Fibroblast of villous mesenchyme (primary cell): Measurements from ENCODE around the gene IREB2. TPM values are rescaled to one million over a fixed set of nuclear protein-coding genes. Genes with fewer than 3 reads are reported as not detected.

Source experiments
- DNase-seq: peaks from one replicate; pipeline ENCODE4 v3.0.0-alpha.2; 2010; ENCODE audit warnings: low read depth
- H3K4me3 ChIP-seq: 2 replicates; pipeline ENCODE4 v1.5.1; 2011; ENCODE audit warnings: low read depth, mild to moderate bottlenecking, low read length
- CTCF ChIP-seq: IDR thresholded peaks from 2 replicates; pipeline ENCODE4 v1.5.1; 2012; ENCODE audit warnings: low read depth, mild to moderate bottlenecking, low read length; ENCODE audit not compliant: insufficient read depth
- total RNA-seq: library from RNA; depleted of rRNA; stranded (reverse); fragments of >200 nt; gene quantifications from 2 replicates; pipeline ENCODE4 v1.2.3, GENCODE V29; 2012

IREB2 gene
- total RNA-seq, 1 donor, result 38.9 TPM

GRCh38 chr15:78456426-78456825, 18.4 kb downstream of the IREB2 start:
- no peak for TF ChIP-seq CTCF
- no peak for DNase-seq

DNA sequence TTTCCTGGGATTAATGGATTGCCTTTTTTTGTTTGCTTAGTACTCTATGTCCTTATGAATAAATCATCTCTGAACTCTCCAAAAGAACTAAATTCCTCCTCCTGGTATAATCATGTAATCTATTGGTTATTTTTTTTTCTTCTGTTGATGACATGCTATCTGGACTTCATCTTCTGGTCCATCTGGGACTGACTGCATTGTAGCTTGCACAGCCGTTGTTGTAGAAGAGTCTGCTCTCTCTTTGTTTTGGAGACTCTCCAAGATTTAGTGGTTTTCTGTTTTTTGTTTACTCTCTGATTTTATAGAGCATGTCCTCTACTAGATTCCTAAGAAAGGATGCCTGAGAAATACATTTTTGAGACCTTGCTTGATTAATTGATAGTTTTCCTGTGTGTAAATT, 19.1 kb downstream of the IREB2 start:
- H3K4me3 ChIP-seq, result no peak overlapping the region
- TF ChIP-seq CTCF, result no peak
- peak; percentile 94 for DNase-seq

More at GRCh38 chr15:78456426-78456825, 18.4 kb downstream of the IREB2 start:
- no peak overlapping the region for H3K4me3 ChIP-seq

- DNase-seq, result no peak
- TF ChIP-seq CTCF, result no peak
- no peak overlapping the region for H3K4me3 ChIP-seq
These were observed 22.7 kb downstream of the IREB2 start for GRCh38 chr15:78460737-78461136.

GRCh38 chr15:78461171-78461888, 23.3 kb downstream of the IREB2 start:
- no peak for TF ChIP-seq CTCF
- DNase-seq, result peak; percentile 44

GRCh38 chr15:78469031-78469430, 31.0 kb downstream of the IREB2 start:
- no peak for DNase-seq
- no peak overlapping the region for H3K4me3 ChIP-seq
- no peak for TF ChIP-seq CTCF

More at GRCh38 chr15:78461171-78461888, 23.3 kb downstream of the IREB2 start:
- H3K4me3 ChIP-seq, result no peak overlapping the region

- H3K4me3 ChIP-seq, result no peak overlapping the region
- DNase-seq, result no peak
- TF ChIP-seq CTCF, result no peak
These were observed 39.3 kb downstream of the IREB2 start for GRCh38 chr15:78477295-78477694.

GRCh38 chr15:78479650-78480049, 41.6 kb downstream of the IREB2 start:
- no peak overlapping the region for H3K4me3 ChIP-seq
- no peak for DNase-seq
- TF ChIP-seq CTCF, result no peak
